Measurements from ENCODE around the gene EAF1. TPM values are rescaled to one million over a fixed set of nuclear protein-coding genes. Genes with fewer than 3 reads are reported as not detected.

The EAF1 gene
- total and polyA plus RNA-seq, 2 experiments from 2014 or later, result 7.2 to 16.9 TPM

GRCh38 chr3:15490158-15490557 is 62.8 kb downstream of the EAF1 start:
- H3K4me1 ChIP-seq (ENCODE audit: insufficient read depth), result no peaks in the 10 kb centered on the region
- H3K9me2 ChIP-seq (ENCODE audit: insufficient read depth), result no peaks in the 10 kb centered on the region
- H3K9me3 ChIP-seq (ENCODE audit: low read depth), result no peaks in the 10 kb centered on the region
- H3K4me3 ChIP-seq, result no peak overlapping the region
- no peaks in the 10 kb centered on the region for H4K20me1 ChIP-seq (ENCODE audit: insufficient read depth)
- H3F3A ChIP-seq (ENCODE audit: insufficient read depth), result no peaks in the 10 kb centered on the region
- H3K36me3 ChIP-seq (ENCODE audit: low read depth), result no peaks in the 10 kb centered on the region
- no peak overlapping the region for H3K9ac ChIP-seq
- in situ Hi-C loops (cut with MboI), result no loop called here
- no peak overlapping the region for H2AFZ ChIP-seq
- no peak overlapping the region for H3K4me2 ChIP-seq (ENCODE audit: unreplicated experiment)
- no peaks in the 10 kb centered on the region for H3K79me2 ChIP-seq (ENCODE audit: insufficient read depth)
- 88 to 94% methylated on average over 2 of the region's 2 CpGs for whole genome bisulfite sequencing, 2 experiments (ENCODE audit: low coverage in 1 of 2, low lambda C conversion rate in 2 of 2, missing lambda C conversion rate in 2 of 2)
- H3K27ac ChIP-seq, result no peak overlapping the region
- no peak for DNase-seq
- no peak for TF ChIP-seq EZH2 (IDR thresholded peaks at IDR 0.05; ENCODE audit: insufficient read depth, poor library complexity, severe bottlenecking)
- H3K27me3 ChIP-seq (replicated peaks; ENCODE audit: insufficient read depth), result no peaks in the 10 kb centered on the region

GRCh38 chr3:15491143-15491542 is 63.7 kb downstream of the EAF1 start:
- Histone ChIP-seq H3K27me3 (replicated peaks; ENCODE audit: insufficient read depth) (no peaks in the 10 kb centered on the region), H3K9ac (no peak overlapping the region), H3K4me1 (ENCODE audit: insufficient read depth) (no peaks in the 10 kb centered on the region), H3K4me3 (no peak overlapping the region), H4K20me1 (ENCODE audit: insufficient read depth) (no peaks in the 10 kb centered on the region), H3K36me3 (ENCODE audit: low read depth) (no peaks in the 10 kb centered on the region), H3K27ac (no peak overlapping the region), H3K4me2 (ENCODE audit: unreplicated experiment) (no peak overlapping the region), H3K79me2 (ENCODE audit: insufficient read depth) (no peaks in the 10 kb centered on the region), H3F3A (ENCODE audit: insufficient read depth) (no peaks in the 10 kb centered on the region), H3K9me3 (ENCODE audit: low read depth) (no peaks in the 10 kb centered on the region), H2AFZ (no peak overlapping the region), H3K9me2 (ENCODE audit: insufficient read depth) (no peaks in the 10 kb centered on the region)
- no peak for DNase-seq
- in situ Hi-C loops (cut with MboI), result no loop called here
- TF ChIP-seq EZH2phosphoT487 (IDR thresholded peaks at IDR 0.05; ENCODE audit: insufficient read depth, low read depth) (no peak), EZH2 (IDR thresholded peaks at IDR 0.05; ENCODE audit: insufficient read depth, poor library complexity, severe bottlenecking) (no peak)
- WGBS, 2 experiments (ENCODE audit: low coverage in 1 of 2, low lambda C conversion rate in 2 of 2, missing lambda C conversion rate in 2 of 2), result 81 to 85% methylated on average over 8 of the region's 8 CpGs

Small RNA genes lying within 50 kb of the gene (small RNA-seq; reads per million reads assigned to genes)
- not detected for gene RNU6-1024P (ENCODE audit: low read depth, low replicate concordance)

Other genes starting within 250 kb of the EAF1 start
- gene CAPN7, start 221.4 kb upstream of the EAF1 start, total RNA-seq (2014; rRNA removed; shearing (Covaris generic)), result 28.3 and 38.3 TPM in 2 replicates
- 21.3 and 22.7 TPM in 2 replicates for gene CAPN7, start 221.4 kb upstream of the EAF1 start, polyA plus RNA-seq (2016; fragmentation: Nextera tagmentation; extraction: Ambion mirVana)
- gene SH3BP5, start 95.0 kb upstream of the EAF1 start, total RNA-seq (2014; rRNA removed; shearing (Covaris generic)), result 39.2 and 69.2 TPM in 2 replicates
- 35.9 and 37.8 TPM in 2 replicates for gene SH3BP5, start 95.0 kb upstream of the EAF1 start, polyA plus RNA-seq (2016; fragmentation: Nextera tagmentation; extraction: Ambion mirVana)
- 24.2 and 30.9 TPM in 2 replicates for gene METTL6, start 54 bp upstream of the EAF1 start, total RNA-seq (2014; rRNA removed; shearing (Covaris generic))
- 20.8 and 21.6 TPM in 2 replicates for gene METTL6, start 54 bp upstream of the EAF1 start, polyA plus RNA-seq (2016; fragmentation: Nextera tagmentation; extraction: Ambion mirVana)
- 0.32 and 1.1 TPM in 2 replicates for gene COLQ, start 94.1 kb downstream of the EAF1 start, total RNA-seq (2014; rRNA removed; shearing (Covaris generic))
- 0.29 and 0.93 TPM in 2 replicates for gene COLQ, start 94.1 kb downstream of the EAF1 start, polyA plus RNA-seq (2016; fragmentation: Nextera tagmentation; extraction: Ambion mirVana)
- 13.4 and 14.3 TPM in 2 replicates for gene HACL1, start 174.0 kb downstream of the EAF1 start, total RNA-seq (2014; rRNA removed; shearing (Covaris generic))
- 16.3 and 18.8 TPM in 2 replicates for gene HACL1, start 174.0 kb downstream of the EAF1 start, polyA plus RNA-seq (2016; fragmentation: Nextera tagmentation; extraction: Ambion mirVana)
- gene BTD, start 174.1 kb downstream of the EAF1 start, total RNA-seq (2014; rRNA removed; shearing (Covaris generic)), result 24.2 and 48.0 TPM in 2 replicates
- 19.7 and 20.1 TPM in 2 replicates for gene BTD, start 174.1 kb downstream of the EAF1 start, polyA plus RNA-seq (2016; fragmentation: Nextera tagmentation; extraction: Ambion mirVana)

Measured in GM23248 (cell line).